GM20000 (cell line): Measurements from ENCODE around the gene SERPINA1.
"Not testable (repeated sequence)": the region's sequence is repeated elsewhere in the genome, so short reads cannot be mapped to it uniquely, and the experiment has no call there.

ENCODE experiments used
- DNase-seq: peaks from one replicate; pipeline ENCODE4 v3.0.0; 2012; ENCODE audit warnings: low spot score
- TF ChIP-seq, protein P1 (sequence below): IDR thresholded peaks from 2 replicates; pipeline ENCODE4 v1.5.1; 2012; ENCODE audit warnings: mild to moderate bottlenecking, control low read depth; ENCODE audit errors: extremely low read depth, missing control alignments

The SERPINA1 gene

DNA sequence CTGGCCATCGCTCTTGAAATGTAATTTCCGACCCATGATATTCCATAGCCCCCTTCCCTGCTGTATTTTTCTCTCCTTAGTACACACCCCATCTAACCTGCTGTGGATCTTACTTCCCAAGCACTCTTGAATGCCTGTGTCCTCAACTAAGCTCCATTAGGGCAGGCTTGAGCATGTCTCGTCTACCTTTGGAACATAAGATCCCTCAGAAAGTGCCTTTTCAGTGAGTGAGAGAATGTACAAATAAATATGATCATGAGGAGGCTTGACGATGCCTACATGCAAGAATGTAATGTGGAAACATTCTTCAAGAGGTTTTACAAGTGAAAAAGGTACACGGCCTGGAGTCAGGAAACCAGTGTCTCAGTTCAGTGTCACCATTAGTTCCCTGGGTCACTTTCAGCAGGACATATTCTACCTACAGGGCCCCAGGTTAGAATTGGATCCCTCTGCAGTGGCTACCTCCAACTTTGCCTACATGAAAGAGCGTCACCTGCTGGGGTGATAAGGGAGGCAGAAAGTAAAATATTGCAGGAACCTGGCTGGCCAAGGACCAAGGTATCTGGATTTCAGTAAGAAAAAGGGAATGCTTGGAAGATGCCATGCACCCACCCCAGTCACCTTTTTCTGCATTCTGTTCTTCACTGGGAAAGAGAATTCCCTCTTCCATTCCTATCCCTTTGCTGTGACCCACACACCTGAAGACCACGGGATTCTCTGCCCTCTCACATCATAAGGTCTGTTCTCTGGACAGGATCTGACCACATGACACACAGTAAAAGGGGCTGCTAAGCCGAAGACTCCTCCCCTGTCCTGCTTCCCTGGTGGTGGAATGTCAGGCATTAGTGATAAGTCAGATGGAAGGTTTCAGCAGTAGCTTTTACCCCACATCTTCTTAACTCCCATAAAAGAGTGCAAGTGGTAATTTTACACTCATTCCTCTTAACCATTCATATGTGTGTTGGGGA, 24.6 kb upstream of the SERPINA1 start:
- no peak for DNase-seq
- TF ChIP-seq, protein P1, sequence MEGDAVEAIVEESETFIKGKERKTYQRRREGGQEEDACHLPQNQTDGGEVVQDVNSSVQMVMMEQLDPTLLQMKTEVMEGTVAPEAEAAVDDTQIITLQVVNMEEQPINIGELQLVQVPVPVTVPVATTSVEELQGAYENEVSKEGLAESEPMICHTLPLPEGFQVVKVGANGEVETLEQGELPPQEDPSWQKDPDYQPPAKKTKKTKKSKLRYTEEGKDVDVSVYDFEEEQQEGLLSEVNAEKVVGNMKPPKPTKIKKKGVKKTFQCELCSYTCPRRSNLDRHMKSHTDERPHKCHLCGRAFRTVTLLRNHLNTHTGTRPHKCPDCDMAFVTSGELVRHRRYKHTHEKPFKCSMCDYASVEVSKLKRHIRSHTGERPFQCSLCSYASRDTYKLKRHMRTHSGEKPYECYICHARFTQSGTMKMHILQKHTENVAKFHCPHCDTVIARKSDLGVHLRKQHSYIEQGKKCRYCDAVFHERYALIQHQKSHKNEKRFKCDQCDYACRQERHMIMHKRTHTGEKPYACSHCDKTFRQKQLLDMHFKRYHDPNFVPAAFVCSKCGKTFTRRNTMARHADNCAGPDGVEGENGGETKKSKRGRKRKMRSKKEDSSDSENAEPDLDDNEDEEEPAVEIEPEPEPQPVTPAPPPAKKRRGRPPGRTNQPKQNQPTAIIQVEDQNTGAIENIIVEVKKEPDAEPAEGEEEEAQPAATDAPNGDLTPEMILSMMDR = peak; percentile 16

DNA sequence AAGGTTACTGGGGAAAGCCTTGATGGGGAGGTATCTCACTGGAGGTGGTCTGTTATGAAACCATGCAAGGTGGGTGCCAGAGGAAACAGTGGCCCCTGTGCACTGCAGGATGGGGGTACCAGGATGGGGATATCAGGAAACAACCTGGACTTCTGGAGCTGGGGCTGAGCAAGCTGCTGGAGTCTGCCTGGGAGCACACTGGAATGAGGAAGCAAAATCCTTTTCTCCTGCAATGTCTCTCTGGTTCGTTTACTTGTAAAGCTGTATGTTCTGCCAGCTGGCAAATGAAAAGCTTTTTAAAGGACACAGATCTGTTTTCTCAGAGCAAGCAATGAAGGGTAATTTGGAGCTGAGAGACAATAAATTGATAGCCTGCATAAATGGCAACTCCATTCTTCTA, 23.2 kb upstream of the SERPINA1 start:
- no peak for DNase-seq
- TF ChIP-seq, protein P1 = no peak

DNA sequence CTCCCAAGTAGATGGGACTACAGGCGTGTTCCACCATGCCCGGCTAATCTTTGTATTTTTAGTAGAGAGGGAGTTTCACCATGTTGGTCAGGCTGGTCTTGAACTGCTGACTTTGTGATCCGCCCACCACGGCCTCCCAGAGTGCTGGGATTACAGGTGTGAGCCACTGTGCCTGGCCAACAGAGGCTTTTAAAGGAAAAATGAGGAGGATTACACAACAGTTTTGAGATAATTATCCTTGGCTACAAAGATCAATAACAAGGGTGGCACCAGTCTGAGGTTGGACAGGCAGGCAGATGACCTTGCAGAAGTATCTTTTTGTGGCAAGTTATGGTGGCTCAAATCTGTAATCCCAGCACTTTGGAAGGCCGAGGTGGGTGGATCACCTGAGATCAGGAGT, 21.0 kb upstream of the SERPINA1 start:
- DNase-seq = not testable (repeated sequence)

DNA sequence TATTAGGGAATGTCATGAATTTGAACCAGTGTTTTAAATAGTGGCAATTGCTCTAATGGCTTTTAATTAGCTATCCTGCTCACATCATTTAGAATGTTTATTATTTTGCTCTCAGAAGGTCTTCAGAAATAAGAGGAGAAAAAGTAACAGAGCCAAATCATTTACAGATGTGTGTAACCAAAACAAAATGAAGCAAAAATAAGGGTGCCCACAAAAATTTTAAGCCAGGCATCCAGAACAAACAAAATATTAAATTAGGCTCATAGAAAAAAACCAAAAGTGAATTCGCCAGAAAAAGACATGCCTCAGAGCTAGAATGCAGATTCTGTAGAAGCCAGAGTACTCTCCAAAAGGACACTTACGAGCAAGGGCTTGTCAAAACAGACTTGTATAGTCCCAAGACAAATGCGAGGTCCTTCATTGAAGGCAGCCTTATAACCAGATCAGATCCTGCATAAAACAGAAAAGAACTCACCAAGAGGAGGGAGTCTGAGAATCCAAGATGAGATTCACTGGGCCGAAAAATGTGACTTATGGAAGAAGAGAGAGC, 20.2 kb upstream of the SERPINA1 start:
- TF ChIP-seq, protein P1 = no peak
- no peak for DNase-seq

DNA sequence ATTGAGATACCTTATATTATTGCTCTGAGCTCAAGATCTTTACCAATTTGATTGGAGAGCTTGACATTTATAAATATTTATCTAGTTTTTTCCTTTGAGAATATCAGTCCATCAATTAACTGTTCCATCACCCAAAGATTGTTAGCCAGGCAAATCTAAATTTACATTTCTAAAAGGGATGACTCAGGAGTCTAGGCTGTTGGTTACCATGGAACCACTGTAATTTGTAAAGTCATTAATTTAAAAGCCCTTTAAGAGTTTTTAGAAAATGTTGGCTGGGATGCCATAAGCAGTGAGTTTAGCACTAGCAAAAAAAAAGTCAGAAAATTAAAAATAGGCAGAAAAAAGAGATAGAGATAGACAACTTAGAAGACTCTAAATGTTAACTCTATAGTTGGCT, 19.5 kb upstream of the SERPINA1 start:
- TF ChIP-seq, protein P1 = no peak
- no peak for DNase-seq

DNA sequence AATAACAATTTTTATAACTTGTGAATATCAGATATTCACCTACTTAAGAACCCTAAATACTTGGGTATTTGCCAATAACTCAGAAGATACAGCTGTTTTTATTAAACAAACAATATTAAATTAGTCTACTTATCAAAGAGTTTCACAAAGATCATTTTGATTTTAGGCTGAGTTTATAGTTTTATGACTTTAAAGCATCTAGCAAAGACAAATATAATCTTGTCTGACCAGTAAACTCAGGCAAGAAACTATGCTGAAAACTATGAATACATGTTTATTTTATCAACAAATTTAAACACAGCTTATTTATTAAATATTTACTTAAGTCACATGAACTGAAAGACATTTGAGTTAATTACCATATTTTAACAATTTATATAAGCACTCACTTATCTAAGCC, 18.5 kb upstream of the SERPINA1 start:
- TF ChIP-seq, protein P1 = no peak
- no peak for DNase-seq

DNA sequence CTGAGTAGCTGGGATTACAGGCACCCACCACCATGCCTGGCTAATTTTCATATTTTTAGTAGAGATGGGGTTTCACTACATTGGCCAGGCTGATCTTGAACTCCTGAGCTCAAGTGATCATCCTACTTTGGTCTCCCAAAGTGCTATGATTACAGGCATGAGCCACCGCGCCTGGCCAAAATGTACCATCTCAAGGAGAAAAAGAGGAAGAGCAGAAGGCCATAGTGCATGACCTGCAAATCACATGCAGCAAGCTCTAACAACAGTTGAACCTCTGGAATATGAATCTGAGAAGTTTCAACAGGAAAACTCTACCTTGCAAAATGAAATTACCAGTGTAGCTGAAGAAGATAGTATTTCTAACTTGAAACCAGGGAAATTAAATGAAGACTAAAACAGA, 17.1 kb upstream of the SERPINA1 start:
- TF ChIP-seq, protein P1 = no peak

More for the DNA sequence above, 17.1 kb upstream of the SERPINA1 start:
- no peak for DNase-seq
